ENCODE results near the gene AXIN1.

Gene AXIN1

GRCh38 chr16:316741-317464 lies 35.6 kb downstream of the AXIN1 start:
- Histone ChIP-seq H3K27ac (ENCODE audit: low read depth, low read length) (no peak overlapping the region), H3K36me3 (ENCODE audit: insufficient read depth, low read length) (peaks cover 21% of the 10 kb centered on the region), H3K4me3 (ENCODE audit: low read depth in 1 of 2, low read length in 2 of 2) (no peak overlapping the region), H3K27me3 (ENCODE audit: control insufficient read depth in 1 of 2, insufficient read depth in 2 of 2, low read length in 2 of 2) (no peaks in the 10 kb centered on the region), H3K9ac (ENCODE audit: low read length) (no peak overlapping the region), H3K9me3 (ENCODE audit: low read length) (no peaks in the 10 kb centered on the region), H3K4me1 (ENCODE audit: insufficient read depth, low read length) (no peaks in the 10 kb centered on the region)

- no peaks in the 10 kb centered on the region for H3K9me3 ChIP-seq (ENCODE audit: low read length)
- H3K4me1 ChIP-seq (ENCODE audit: insufficient read depth, low read length): no peaks in the 10 kb centered on the region
- H3K36me3 ChIP-seq (ENCODE audit: insufficient read depth, low read length): peaks cover 26% of the 10 kb centered on the region
- no peak overlapping the region for H3K9ac ChIP-seq (ENCODE audit: low read length)
- H3K27me3 ChIP-seq (ENCODE audit: control insufficient read depth in 1 of 2, insufficient read depth in 2 of 2, low read length in 2 of 2): no peaks in the 10 kb centered on the region
- H3K27ac ChIP-seq (ENCODE audit: low read depth, low read length): no peak overlapping the region
- no peak overlapping the region for H3K4me3 ChIP-seq (ENCODE audit: low read depth in 1 of 2, low read length in 2 of 2)
Observed at GRCh38 chr16:314795-315299, 37.7 kb downstream of the AXIN1 start.

GRCh38 chr16:314351-314750 lies 38.2 kb downstream of the AXIN1 start:
- Histone ChIP-seq H3K4me3 (ENCODE audit: low read depth in 1 of 2, low read length in 2 of 2) (no peak overlapping the region), H3K9me3 (ENCODE audit: low read length) (no peaks in the 10 kb centered on the region), H3K9ac (ENCODE audit: low read length) (no peak overlapping the region), H3K4me1 (ENCODE audit: insufficient read depth, low read length) (no peaks in the 10 kb centered on the region), H3K27me3 (ENCODE audit: control insufficient read depth in 1 of 2, insufficient read depth in 2 of 2, low read length in 2 of 2) (no peaks in the 10 kb centered on the region), H3K27ac (ENCODE audit: low read depth, low read length) (no peak overlapping the region), H3K36me3 (ENCODE audit: insufficient read depth, low read length) (peaks cover 31% of the 10 kb centered on the region)

- Histone ChIP-seq H3K27ac (ENCODE audit: low read depth, low read length) (no peak overlapping the region), H3K9me3 (ENCODE audit: low read length) (no peaks in the 10 kb centered on the region), H3K4me1 (ENCODE audit: insufficient read depth, low read length) (no peaks in the 10 kb centered on the region), H3K9ac (ENCODE audit: low read length) (no peak overlapping the region), H3K36me3 (ENCODE audit: insufficient read depth, low read length) (peaks cover 39% of the 10 kb centered on the region), H3K27me3 (ENCODE audit: control insufficient read depth in 1 of 2, insufficient read depth in 2 of 2, low read length in 2 of 2) (no peaks in the 10 kb centered on the region), H3K4me3 (ENCODE audit: low read depth in 1 of 2, low read length in 2 of 2) (no peak overlapping the region)
Observed at GRCh38 chr16:311725-312124, 40.8 kb downstream of the AXIN1 start.

DNA sequence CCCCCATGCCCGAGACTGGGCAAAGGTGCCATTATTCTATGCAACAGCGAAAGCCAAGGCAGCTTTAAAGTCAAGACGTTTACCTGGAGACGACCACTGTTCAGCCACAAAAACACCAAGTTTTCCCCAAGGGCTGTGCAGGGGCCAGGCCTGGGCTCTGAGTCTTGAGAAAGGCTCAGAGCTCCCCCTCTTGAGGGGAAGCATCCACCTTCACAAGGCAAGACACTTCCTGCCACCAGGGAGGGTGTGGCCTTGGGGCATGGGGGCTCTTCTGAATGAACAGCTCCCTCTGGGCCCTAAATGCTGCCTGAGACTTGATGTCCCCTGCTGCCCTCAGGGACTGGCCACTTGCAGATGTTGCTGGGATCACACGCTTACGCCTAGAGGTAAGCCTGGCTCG lies 43.0 kb downstream of the AXIN1 start:
- Histone ChIP-seq H3K4me3 (ENCODE audit: low read depth in 1 of 2, low read length in 2 of 2) (no peak overlapping the region), H3K4me1 (ENCODE audit: insufficient read depth, low read length) (no peaks in the 10 kb centered on the region), H3K36me3 (ENCODE audit: insufficient read depth, low read length) (peaks cover 40% of the 10 kb centered on the region), H3K27me3 (ENCODE audit: control insufficient read depth in 1 of 2, insufficient read depth in 2 of 2, low read length in 2 of 2) (no peaks in the 10 kb centered on the region), H3K27ac (ENCODE audit: low read depth, low read length) (no peak overlapping the region), H3K9ac (ENCODE audit: low read length) (no peak overlapping the region), H3K9me3 (ENCODE audit: low read length) (no peaks in the 10 kb centered on the region)

GRCh38 chr16:307691-308312 lies 44.7 kb downstream of the AXIN1 start:
- Histone ChIP-seq H3K9me3 (ENCODE audit: low read length) (no peaks in the 10 kb centered on the region), H3K27ac (ENCODE audit: low read depth, low read length) (no peak overlapping the region), H3K36me3 (ENCODE audit: insufficient read depth, low read length) (peaks cover 27% of the 10 kb centered on the region), H3K4me3 (ENCODE audit: low read depth in 1 of 2, low read length in 2 of 2) (no peak overlapping the region), H3K9ac (ENCODE audit: low read length) (no peak overlapping the region), H3K27me3 (ENCODE audit: control insufficient read depth in 1 of 2, insufficient read depth in 2 of 2, low read length in 2 of 2) (no peaks in the 10 kb centered on the region), H3K4me1 (ENCODE audit: insufficient read depth, low read length) (no peaks in the 10 kb centered on the region)

- Histone ChIP-seq H3K9me3 (ENCODE audit: low read length) (no peaks in the 10 kb centered on the region), H3K9ac (ENCODE audit: low read length) (no peak overlapping the region), H3K27ac (ENCODE audit: low read depth, low read length) (no peak overlapping the region), H3K36me3 (ENCODE audit: insufficient read depth, low read length) (peaks cover 20% of the 10 kb centered on the region), H3K4me3 (ENCODE audit: low read depth in 1 of 2, low read length in 2 of 2) (no peak overlapping the region), H3K4me1 (ENCODE audit: insufficient read depth, low read length) (no peaks in the 10 kb centered on the region), H3K27me3 (ENCODE audit: control insufficient read depth in 1 of 2, insufficient read depth in 2 of 2, low read length in 2 of 2) (no peaks in the 10 kb centered on the region)
Observed at GRCh38 chr16:306911-307370, 45.6 kb downstream of the AXIN1 start.

DNA sequence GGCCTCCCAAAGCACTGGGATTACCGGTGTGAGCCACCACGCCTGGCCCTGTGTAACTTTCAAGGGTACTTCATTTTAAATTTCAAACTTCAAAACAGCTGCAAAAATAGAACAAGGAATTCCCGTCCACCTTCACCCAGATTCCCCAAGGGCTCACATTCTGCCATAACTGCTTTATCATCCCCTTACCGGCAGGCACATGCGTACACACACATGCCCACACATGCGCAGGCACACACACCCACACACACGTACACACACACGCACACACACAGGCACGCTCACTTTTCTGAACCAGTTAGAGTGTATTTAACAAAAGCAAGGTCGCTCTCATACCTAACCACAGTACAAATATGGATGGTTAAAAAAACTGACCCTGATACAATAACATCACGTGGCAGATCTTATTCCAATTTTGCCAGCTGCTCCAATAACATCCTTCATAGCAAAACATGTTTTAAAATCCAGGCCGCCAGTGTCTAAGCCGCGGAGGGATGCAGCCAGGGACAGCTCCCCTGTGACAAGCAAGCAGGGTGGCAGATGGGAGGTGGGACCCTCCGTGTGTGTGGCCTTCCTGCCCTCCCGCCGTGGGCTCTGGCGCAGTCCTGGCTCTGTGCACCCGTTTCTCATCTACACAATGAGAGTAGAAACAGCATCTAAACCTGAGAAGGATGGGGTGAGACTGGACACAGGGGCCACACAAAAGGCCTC lies 46.5 kb downstream of the AXIN1 start:
- Histone ChIP-seq H3K27ac (ENCODE audit: low read depth, low read length) (no peak overlapping the region), H3K9ac (ENCODE audit: low read length) (no peak overlapping the region), H3K9me3 (ENCODE audit: low read length) (no peaks in the 10 kb centered on the region), H3K4me1 (ENCODE audit: insufficient read depth, low read length) (no peaks in the 10 kb centered on the region), H3K4me3 (ENCODE audit: low read depth in 1 of 2, low read length in 2 of 2) (no peak overlapping the region), H3K36me3 (ENCODE audit: insufficient read depth, low read length) (peaks cover 16% of the 10 kb centered on the region), H3K27me3 (ENCODE audit: control insufficient read depth in 1 of 2, insufficient read depth in 2 of 2, low read length in 2 of 2) (no peaks in the 10 kb centered on the region)

DNA sequence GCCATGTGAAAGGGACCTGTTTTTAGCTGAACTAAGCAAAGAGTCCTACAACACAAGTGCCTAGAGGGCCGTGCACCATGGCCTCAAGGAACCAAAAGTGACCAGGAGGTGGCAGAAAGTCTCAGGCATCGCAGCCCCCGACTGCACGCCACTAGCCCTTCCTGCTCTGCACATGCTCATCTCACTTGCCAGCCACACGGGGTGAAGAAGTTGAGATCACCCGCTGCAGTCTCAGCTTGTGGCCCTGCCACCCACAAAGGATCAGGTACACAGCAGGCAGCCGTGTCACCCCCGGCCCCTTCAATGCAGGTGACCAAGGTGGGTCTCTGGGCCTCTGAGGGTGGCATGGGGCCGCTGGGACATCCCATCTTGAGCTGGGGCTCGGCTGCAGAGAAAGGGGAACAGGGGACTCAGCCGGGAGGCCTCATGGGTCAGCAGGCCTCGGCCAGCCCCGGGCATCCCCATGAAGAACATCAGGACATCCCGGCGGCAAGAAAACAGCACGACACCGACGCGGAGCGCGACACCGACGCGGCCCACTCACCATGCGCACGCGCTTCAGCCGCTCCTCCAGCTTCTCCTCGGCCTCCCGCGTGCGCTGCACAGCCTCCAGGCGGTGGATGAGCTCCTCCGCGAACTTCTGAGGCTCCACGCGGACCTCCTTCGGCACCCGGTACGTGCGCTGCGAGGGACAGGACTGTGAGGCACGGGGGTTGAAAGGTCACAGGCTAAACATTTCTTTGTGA lies 48.6 kb downstream of the AXIN1 start:
- Histone ChIP-seq H3K27me3 (ENCODE audit: control insufficient read depth in 1 of 2, insufficient read depth in 2 of 2, low read length in 2 of 2) (no peaks in the 10 kb centered on the region), H3K4me3 (ENCODE audit: low read depth in 1 of 2, low read length in 2 of 2) (no peak overlapping the region), H3K9ac (ENCODE audit: low read length) (no peak overlapping the region), H3K36me3 (ENCODE audit: insufficient read depth, low read length) (peaks cover 8% of the 10 kb centered on the region), H3K27ac (ENCODE audit: low read depth, low read length) (no peak overlapping the region), H3K9me3 (ENCODE audit: low read length) (no peaks in the 10 kb centered on the region), H3K4me1 (ENCODE audit: insufficient read depth, low read length) (no peaks in the 10 kb centered on the region)

DNA sequence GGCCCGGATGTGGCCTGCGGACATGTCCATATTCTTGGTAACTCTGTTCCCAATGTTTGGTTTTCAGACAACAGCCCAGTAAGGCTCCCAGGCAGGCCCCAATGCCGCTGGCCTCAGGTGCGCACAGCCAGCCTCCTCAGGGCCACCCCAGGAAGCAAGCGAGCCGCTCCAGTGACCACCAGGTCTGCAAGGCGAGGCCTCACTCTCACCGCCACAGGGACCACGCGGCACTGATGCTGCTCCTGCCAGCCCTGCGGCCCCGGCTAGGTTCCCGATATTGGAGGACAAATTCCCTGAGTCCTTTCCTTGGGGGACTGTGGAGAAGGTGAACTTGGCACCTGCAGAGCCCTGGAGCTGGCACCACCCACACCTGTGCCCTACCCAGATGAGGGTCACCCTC lies 50.6 kb downstream of the AXIN1 start:
- Histone ChIP-seq H3K9ac (ENCODE audit: low read length) (no peak overlapping the region), H3K27ac (ENCODE audit: low read depth, low read length) (no peak overlapping the region), H3K4me3 (ENCODE audit: low read depth in 1 of 2, low read length in 2 of 2) (no peak overlapping the region), H3K4me1 (ENCODE audit: insufficient read depth, low read length) (no peaks in the 10 kb centered on the region), H3K36me3 (ENCODE audit: insufficient read depth, low read length) (peaks cover 3% of the 10 kb centered on the region), H3K27me3 (ENCODE audit: control insufficient read depth in 1 of 2, insufficient read depth in 2 of 2, low read length in 2 of 2) (no peaks in the 10 kb centered on the region), H3K9me3 (ENCODE audit: low read length) (no peaks in the 10 kb centered on the region)

DNA sequence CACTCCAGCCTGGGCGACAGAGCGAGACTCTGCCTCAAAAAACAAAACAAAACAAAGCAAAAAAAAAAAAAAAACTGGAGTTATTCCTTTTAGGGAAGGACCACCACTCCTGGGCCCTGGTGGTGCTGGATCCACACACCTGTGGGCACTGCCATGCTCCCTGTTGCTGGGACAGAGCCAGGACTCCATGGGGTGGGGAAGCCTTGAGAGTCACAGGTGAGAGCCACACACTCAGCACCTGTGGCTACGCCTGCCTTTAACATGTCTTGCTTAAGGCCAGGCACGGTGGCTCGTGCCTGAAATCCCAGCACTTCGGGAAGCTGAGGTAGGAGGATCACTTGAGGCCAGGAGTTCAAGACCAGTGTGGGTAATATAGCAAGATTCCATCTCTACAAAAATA lies 51.3 kb downstream of the AXIN1 start:
- H3K36me3 ChIP-seq (ENCODE audit: insufficient read depth, low read length): peaks cover 7% of the 10 kb centered on the region

More for the DNA sequence above, 51.3 kb downstream of the AXIN1 start:
- no peaks in the 10 kb centered on the region for H3K9me3 ChIP-seq (ENCODE audit: low read length)
- H3K4me1 ChIP-seq (ENCODE audit: insufficient read depth, low read length): no peaks in the 10 kb centered on the region
- no peak overlapping the region for H3K27ac ChIP-seq (ENCODE audit: low read depth, low read length)
- no peaks in the 10 kb centered on the region for H3K27me3 ChIP-seq (ENCODE audit: control insufficient read depth in 1 of 2, insufficient read depth in 2 of 2, low read length in 2 of 2)
- H3K4me3 ChIP-seq (ENCODE audit: low read depth in 1 of 2, low read length in 2 of 2): no peak overlapping the region
- no peak overlapping the region for H3K9ac ChIP-seq (ENCODE audit: low read length)
